NCI-H226 (cell line): ENCODE results near the gene DCLRE1B.

Experiments
- DNase-seq: peaks from one replicate; pipeline ENCODE4 v3.0.0-alpha.2; 2015

Gene DCLRE1B

DNA sequence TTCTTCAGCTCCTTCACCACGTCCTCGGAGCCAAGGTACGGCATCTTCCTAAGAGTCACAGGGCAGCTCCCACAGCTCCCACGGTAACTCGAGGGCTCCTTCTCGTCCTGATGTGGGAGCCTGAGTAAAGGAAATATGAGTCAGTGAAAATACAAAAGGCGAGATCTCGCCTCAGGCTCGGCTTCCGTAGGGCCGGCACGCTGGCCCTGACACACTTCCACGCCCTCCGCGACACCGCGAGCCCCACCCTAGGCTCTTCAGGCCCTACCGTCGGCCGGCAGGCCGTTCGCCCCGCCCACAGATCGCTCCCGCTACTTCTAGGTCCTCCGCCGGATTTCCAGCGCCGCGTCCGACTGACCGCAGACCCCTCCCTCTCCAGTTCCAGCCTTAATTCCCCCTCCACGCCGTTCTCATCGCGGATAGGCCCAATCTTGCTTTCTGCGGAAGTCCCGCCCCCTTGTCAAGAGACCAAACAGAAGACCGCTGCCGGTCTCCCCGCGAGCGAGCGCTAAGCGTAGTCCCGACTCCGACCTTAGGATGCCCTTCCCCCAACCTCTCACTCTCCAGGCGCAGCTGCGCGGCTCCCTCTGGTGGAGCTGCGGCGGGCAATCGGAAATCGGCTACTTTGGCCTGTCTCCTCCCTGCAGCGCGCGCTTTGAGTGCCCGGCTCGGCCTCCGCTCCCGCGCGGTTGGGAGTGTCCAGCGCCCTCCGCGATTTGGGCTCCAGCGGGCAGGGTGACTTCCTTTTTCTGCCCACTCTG lies at the start of gene DCLRE1B, which contains the start of gene AP4B1:
Gene DCLRE1B (plus strand): TSS at position 653 of the 761 bp plus-strand sequence. CDS start 261 bp downstream, outside the sequence.
Gene AP4B1 (minus strand): TSS at position 126 of the 761 bp plus-strand sequence. CDS start 82 bp downstream, at position 44.
- DNase-seq, result peak; percentile 100

DNA sequence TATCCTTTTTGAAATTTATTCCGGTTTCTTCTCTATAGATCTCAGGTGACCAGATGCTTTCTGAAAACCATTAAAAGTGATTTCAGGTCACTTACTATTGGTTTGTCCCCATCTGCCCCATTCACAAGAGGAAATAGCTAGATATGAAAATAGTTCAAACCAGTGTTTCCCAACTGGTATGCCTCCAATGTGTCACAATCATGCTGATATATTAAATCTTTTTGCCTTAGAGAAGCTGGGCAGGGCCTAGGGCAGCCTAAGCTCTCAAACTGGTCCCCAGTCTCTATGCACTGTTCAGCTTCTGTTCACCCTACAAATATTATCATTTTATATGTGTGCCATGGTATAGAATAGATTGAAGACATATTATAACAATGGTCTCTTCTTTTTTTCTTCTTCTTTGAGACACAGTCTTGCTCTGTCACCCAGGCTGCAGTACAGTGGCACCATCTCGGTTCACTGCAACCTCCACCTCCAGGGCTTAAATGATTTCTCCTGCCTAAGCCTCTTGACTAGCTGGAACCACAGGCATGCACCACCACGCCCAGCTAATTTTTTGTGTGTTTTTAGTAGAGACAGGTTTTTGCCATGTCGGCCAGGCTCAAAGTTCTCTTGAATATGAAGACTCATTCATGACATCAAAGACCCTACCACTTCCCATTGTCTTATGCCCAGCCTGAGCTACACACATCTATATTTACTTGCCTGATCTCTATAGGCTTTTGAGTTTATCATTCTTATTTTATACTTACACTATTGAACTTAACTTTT lies 49.3 kb upstream of the DCLRE1B start:
- no peak for DNase-seq

DNA sequence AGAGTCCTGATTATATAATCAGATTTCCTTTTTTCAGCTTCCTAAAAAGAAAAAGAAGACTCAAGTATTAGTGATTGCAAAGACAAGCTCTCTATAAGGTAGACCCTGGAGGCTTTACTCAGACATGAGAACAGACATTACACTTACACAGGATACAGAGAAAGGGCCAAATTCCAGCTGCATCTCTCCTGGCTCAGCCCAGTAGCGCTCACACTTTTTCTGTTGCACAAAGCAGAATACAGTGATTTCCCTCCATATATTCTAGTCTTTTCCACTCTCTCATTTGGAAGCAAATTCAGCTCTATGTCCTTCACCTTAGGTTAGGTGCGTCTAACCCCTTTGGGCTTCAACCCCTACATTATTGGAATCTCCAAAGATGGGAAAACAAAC lies 48.7 kb upstream of the DCLRE1B start:
- DNase-seq, result no peak

DNA sequence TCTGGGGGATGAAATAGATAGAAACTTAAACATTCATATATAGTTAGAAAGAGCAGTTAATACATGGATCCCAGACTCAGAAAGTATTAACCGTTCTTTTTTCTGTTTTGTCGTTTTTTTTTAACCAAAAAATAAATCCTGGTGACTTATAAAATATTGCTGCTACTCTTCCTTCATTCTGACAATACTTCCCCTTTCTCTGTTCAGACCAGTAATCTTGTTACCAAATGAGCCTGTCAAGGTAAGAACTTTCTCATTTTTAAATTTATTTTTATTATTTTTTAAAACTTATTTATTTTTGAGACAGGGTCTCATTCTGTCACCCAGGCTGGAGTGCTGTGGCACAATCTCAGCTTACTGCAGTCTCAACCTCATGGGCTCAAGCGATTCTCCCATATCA lies 47.4 kb upstream of the DCLRE1B start:
- DNase-seq, result no peak

DNA sequence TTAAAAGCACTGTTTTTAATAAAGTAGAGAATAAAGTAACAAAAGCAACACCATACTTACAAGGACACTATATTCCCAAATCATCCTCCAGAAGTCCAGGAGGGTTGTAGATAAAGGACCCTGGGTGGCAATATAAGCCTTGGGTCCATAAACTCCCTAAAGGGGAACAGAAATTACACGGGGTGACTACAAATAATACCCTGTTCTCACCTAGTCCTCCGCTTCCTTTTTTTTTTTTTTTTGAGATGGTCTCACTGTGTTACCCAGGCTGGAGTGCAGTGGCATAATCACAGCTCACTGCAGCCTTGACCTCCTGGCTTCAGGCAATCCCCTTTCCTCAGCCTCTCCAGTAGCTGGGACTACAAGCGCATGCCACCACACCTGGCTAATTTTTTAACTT lies 46.7 kb upstream of the DCLRE1B start:
- DNase-seq, result no peak

DNA sequence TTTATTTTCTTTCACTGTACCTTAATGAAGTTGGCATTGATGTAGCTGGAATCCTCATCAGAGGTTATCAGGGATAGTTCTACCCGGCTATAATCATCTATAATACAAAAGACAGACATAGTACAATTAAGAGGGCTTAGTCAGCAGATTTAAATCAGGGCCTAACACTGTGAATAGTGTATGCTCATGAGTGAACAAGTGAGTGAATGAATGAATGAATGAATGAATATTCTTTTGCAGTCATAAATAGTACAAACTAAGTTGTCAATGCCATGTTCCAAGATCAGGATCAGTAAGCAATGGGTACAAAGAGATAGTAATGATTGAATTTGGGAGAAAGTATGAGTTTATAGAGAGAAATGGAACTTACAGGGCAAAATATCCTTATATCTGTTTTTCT lies 46.1 kb upstream of the DCLRE1B start:
- DNase-seq, result no peak

DNA sequence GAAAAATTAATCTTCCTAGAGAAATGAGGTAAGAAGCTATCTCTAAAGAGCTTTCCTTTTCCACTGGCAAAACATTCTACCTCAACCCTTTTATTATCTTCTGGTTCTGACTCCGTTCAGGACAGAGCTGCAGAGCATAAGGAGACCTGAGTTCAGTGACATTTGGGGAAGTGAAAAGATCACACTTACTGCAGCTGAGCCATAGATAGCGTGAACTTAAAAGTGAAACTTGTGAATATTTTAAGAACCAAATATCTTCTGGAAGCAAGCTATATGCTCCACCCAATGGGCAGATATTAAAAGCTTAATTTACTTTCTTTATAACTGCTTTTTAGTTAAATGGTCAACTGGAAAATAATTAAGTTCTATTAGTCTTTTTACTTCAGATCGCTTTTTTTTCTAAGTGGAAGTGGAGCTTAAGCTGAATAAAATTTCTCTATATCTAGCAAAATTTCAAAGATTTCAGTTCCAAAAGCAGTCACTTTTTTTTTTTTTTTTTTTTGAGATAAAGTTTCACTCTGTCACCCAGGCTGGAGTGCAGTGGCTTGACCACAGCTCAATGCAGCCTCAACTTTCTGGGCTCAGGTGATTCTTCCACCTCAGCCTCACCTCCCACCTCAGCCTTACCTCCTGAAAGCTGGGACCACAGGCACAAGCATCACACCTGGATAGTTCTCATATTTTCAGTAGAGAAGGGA lies 45.5 kb upstream of the DCLRE1B start:
- no peak for DNase-seq

DNA sequence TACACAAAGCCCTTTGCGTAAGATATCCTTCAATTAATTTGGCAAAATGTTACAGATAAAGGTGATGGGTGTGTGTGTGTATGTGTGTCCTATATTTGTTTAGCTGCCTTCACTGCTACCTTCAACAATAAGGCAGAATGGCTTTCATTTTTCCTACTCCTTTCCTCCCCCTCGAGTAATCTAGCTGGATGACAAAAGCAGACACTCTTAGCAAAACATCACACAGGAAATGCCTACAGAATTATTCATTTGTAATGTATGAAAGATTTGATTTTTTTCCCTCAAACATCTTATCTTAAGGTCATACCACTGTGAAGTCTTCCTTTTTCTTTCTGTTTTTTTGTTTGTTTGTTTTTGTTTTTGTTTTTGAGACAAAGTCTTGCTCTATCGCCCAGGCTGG lies 44.2 kb upstream of the DCLRE1B start:
- peak; percentile 64 for DNase-seq

DNA sequence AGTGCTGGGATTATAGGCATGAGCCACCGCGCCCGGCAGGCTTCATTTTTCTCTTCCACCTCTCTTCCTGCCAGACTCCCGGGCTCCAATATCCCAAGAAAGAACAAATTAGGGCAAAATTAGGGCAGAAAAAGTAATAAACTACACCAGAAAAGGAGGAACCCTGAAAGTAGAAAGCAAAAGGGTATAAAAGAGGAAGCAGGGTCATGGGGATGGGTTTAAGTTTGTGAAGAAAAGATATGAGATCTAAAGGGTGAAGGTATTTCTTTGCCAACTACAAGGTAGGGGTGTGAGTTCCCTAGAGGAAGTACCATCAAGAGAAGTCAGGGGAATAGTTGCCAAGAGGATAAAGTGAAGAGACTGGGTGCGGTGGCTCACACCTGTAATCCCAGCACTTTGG lies 43.5 kb upstream of the DCLRE1B start:
- DNase-seq, result no peak

DNA sequence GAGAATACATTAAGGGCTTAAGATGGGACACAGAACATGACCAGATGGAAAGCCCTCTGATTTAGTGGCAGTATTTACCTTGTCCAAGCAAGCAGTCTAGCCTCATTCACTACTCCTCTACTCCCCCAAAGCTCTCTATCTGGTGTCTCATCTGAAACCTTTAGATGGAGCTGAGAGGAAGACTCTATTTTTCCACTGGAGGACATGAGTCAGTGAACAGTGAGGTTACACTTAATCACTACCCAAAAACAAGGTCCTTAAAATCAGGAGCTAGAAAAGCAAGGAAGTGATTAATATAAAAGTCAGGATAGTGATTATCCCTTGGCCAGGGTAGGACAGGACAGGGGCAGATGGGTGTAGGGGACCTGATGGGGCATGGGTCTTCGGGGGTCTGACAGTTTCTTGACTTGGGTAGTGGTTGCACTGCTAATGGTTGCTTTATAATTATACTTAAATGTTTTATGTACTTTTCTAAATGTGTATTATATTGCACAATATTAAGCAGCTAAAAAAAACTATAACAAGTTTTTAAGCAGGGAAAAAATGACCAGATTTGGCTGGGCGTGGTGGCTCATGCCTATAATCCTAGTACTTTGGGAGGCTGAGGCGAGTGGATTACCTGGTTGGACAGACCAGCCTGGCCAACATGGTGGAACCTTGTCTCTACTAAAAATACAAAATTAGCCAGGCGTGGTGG lies 36.6 kb upstream of the DCLRE1B start:
- peak; percentile 48 for DNase-seq

DNA sequence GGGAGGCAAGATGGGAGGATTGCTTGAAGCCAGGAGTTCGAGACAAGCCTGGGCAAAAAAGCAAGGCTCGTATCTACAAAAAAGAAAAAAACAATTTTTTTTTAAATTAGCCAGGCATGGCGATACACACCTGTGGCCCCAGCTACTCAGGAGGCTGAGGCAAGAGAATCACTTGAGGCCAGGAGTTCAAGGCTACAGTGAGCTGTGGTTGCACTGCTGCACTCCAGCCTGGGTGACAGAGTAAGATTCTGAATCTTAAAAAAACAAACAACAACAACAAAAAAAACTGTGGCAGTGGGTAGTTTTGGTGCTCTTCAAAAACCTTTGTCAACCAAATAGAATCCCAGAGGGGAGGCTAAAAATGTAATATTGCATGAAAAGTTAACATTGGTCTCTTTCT lies 34.3 kb upstream of the DCLRE1B start:
- no peak for DNase-seq

DNA sequence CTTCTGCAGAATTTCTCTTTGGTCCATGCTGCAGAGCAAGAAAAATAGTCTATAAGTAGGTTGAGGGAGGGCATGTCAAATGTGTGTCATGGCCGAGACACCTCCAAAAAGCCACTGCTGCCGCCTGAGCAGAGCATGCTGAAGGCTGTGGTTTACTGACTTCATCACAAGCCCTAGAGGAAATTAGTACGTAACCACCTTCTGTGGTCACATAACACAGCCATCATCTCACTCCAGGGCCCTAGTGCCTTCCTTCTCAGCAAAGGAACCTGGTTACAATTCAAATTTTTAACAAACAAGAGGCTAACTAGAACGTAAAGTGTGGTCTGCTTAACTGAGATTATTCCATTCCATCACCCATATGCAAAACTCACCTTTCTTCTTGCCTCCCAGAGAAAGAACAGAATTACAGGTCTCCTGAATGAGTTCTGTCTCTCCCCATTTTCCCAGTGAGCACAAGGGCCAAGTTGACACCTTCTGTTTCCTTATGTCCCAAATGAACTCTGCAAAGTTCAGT lies 33.5 kb upstream of the DCLRE1B start, which contains the start of gene PTPN22:
Gene PTPN22 (minus strand): TSS at position 116 of the 517 bp plus-strand sequence.
- peak; percentile 59 for DNase-seq

DNA sequence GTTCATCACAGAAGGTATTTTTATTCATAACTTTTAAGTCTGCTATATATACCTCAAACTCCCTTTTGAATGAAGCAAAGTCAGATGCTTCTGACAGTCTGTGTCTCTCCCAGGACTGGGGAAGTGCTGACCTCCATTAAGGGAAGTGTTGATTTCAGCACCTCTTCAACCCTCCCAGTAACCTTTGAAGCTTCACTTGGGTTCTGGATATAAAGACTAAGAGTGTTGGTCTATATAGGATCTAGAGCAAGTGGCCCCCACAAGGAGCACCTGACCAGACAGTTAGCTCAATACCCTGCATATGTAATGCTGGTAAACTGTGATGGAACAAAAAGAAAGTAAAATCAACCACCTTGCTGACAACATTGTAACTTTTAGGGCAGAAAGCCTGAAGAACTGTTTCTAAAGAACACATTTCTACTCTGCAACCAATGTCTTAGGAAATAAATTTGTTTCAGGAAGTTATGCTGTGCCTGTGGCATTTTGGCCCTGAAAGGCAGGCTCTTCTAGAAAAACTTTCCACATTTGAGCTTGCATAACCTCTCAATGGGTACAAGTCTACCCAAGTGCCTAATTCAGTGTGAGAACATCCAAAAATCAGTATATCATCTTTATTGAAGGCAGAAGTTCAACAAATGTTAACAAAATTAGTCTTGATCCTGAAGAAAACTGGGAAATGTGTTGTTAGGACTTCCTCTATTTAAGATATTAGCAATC lies 32.7 kb upstream of the DCLRE1B start:
- DNase-seq, result peak; percentile 2

DNA sequence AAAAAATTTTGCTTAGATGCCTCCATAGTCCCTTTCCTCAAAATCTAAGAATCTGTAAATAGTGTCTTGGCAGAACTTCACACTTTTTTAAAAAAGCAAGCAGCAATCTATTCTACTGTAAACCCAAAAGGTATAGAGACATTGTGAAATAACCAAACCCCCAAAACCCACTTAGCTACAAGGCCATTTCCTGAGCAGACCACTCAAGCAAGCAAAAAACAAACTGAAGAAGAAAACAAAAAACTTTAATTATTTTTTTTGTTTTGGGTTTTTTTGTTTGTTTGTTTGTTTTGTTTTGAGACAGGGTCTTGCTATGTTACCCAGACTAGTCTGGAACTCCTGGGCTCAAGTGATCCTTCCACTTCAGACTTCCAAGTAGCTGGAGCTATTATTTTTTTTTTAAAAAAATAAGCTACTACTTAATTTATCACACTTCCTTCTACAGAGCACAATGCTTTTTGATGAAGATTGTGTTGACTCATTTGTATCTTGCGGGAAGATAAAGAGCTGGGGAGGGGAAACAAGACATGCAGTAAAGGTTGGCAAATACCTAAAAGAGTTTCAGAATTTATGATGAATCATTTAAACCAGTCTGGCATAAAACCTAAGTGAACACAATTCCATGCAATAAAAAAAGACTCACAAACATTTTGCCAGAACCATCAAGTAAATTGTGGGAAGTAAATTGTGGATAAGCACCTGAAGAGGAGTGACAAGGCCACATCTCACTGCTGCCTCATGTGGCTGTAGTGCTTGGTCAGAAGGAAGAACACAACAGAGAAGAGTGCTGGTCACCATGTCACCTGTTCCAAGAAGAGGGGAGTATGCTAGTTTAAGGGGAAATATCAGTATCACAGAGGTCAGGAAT lies 30.9 kb upstream of the DCLRE1B start:
- peak; percentile 76 for DNase-seq

DNA sequence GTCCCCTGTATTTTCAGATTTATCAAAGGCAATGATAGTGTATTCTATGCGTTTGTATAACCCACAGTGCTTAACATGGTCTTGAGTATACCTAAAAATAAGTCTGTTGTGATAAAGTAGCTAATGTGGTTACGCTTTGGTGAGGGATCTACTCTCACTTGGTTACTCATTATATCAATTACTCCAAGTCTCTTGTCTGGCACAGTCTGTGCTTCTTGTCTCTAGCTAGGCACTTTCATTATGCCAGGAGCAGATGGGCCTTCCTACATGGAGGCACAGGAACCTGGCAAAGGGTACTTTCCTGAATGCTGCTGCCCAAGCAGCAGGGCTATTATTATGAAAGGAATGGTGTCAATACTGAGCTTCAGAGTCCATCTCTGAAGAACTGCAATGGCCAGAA lies 29.4 kb upstream of the DCLRE1B start:
- no peak for DNase-seq

DNA sequence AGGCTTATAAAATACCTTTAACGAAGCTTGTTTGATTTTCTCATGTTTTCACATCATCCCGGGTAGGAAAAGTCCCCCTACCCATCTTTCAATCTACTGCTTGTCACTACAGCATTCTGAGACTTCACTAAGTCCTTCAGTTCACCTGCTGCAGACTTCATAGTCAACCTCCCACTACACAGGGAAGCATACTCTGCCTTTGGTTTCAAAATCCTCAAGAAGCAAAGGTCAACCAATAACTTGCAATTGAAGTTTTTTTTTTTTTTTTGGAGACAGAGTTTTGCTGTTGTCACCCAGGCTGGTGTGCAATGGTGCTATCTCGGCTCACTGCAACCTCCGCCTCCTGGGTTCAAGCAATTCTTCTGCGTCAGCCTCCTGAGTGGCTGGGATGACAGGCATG lies 28.9 kb upstream of the DCLRE1B start:
- no peak for DNase-seq

DNA sequence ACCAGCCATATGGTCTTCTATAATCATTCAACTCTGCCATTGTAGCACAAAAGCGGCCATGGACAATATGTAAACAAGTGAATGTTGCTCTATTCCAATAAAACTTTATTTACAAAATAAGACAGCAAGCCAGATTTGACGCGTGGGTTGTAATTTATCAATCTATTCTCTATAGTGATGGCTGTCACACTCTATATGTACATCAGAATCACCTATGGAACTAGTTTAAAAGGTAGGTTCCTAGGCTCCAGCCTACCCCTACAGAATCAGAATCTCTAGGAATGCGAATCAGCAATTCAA lies 25.4 kb upstream of the DCLRE1B start:
- DNase-seq, result no peak

DNA sequence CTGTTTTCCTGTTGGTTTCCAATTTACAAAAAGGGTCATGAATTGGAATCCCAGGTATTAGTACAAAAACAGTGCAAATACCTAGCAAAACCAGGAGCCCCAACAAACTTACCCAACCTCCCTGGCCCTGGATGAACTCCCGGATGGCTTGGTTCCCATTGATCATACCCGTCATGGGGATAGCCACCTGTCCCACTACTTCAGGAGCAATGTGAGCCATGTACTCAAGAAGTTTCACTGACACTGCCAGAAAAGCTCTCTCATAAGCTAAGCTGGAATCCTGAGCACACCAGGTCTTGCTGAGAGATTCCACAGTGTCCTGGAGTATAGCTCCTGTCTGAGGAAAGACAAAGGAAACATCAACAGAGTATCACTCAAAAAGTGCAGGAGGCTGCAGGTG lies 23.5 kb upstream of the DCLRE1B start:
- DNase-seq, result no peak

DNA sequence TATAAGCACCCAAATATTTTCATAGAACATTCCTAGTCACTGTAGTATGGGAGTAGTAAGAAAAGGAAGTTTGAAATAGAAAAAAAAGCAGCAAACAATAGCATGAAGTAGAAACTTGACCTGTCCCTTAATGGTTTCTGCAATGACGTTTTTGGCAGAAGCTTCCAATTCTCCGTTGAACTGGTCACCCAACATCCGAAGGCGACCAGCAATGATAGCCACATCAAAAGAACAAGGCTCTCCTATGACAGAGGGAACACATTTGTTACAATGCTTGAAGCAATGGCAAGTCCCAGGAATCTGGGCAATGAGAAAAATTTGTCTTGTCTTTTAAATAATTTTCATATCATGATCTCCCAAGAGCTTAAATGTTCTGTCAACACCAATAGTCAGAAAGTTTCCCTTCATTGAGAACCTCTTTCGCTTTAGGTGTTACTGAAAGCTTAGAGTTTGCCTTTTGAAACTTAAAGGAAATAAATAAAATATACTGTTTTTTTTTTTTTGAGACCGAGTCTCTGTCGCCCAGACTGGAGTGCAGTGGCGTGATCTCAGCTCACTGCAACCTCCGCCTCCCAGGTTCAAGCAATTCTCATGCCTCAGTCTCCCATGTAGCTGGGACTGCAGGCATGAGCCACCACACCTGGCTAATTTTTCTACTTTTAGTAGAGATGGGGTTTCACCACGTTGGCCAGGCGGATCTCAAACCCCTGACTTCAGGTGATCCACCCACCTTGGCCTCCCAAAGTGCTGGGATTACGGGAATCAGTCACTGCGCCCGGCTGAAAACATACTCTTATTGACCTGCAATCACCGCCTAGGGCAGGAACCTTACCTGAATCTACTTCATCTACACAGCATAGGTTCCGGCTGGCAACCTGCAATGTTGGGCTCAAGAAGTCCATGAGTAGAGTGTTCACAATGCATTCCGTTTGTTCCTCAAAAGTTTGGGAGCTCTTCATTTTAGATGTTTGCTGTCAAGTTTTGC lies 18.4 kb upstream of the DCLRE1B start:
- DNase-seq, result no peak
